Parathyroid adenoma (tissue), 2 donors: ENCODE measurements around the gene TRABD2B.

Experiments
- H2AFZ ChIP-seq: fragments of 300-600 bp; sonication (generic); one replicate; pipeline ENCODE4 v1.7.0; 2017; ENCODE audit warnings: antibody characterized with exemption, mild to moderate bottlenecking
- H3K27ac ChIP-seq: fragments of 300-600 bp; sonication (generic); one replicate; pipeline ENCODE4 v1.7.0; 2017
- H3K27me3 ChIP-seq: fragments of 300-600 bp; sonication (generic); one replicate; pipeline ENCODE4 v1.7.0; 2017; ENCODE audit warnings: low read length; ENCODE audit not compliant: control insufficient read depth, insufficient read depth
- H3K36me3 ChIP-seq: fragments of 300-600 bp; sonication (generic); one replicate; pipeline ENCODE4 v1.7.0; 2017; ENCODE audit warnings: low read length; ENCODE audit not compliant: control insufficient read depth, insufficient read depth
- H3K4me1 ChIP-seq: fragments of 300-600 bp; sonication (generic); one replicate; pipeline ENCODE4 v1.7.0; 2017; ENCODE audit warnings: control low read depth
- H3K4me2 ChIP-seq: fragments of 300-600 bp; sonication (generic); one replicate; pipeline ENCODE4 v1.7.0; 2017; ENCODE audit warnings: low read length
- H3K4me3 ChIP-seq: fragments of 300-600 bp; sonication (generic); one replicate; pipeline ENCODE4 v1.7.0; 2017; ENCODE audit warnings: low read depth, low read length
- H3K79me2 ChIP-seq: fragments of 300-600 bp; sonication (generic); one replicate; pipeline ENCODE4 v1.7.0; 2017; ENCODE audit warnings: control low read depth
- H3K9ac ChIP-seq: fragments of 300-600 bp; sonication (generic); one replicate; pipeline ENCODE4 v1.7.0; 2017; ENCODE audit warnings: mild to moderate bottlenecking
- H3K9me3 ChIP-seq: fragments of 300-600 bp; sonication (generic); one replicate; pipeline ENCODE4 v1.7.0; 2017; ENCODE audit warnings: low read length; ENCODE audit not compliant: control insufficient read depth
- CTCF ChIP-seq: fragments of 300-600 bp; sonication (generic); IDR thresholded peaks from one replicate; pipeline ENCODE4 v1.7.0; 2017; ENCODE audit warnings: antibody characterized with exemption, mild to moderate bottlenecking
- donor health status: primary hyperparathyroidism.

The TRABD2B gene

GRCh38 chr1:47875831-47876586 is 121.2 kb downstream of the TRABD2B start:
- Histone ChIP-seq H3K4me2 (no peak overlapping the region), H3K4me1 (no peaks in the 10 kb centered on the region), H3K27ac (no peak overlapping the region), H3K36me3 (no peaks in the 10 kb centered on the region), H3K4me3 (no peak overlapping the region), H3K9ac (no peak overlapping the region), H3K9me3 (no peaks in the 10 kb centered on the region), H3K27me3 (no peaks in the 10 kb centered on the region), H3K79me2 (no peaks in the 10 kb centered on the region), H2AFZ (no peak overlapping the region)
- no peak for TF ChIP-seq CTCF

- no peak overlapping the region for H3K27ac ChIP-seq
- H3K9ac ChIP-seq, result no peak overlapping the region
- H3K4me1 ChIP-seq, result no peaks in the 10 kb centered on the region
Measured at GRCh38 chr1:47875036-47875435, 122.1 kb downstream of the TRABD2B start.

GRCh38 chr1:47873337-47873736 is 123.8 kb downstream of the TRABD2B start:
- H3K4me2 ChIP-seq, result no peak overlapping the region

More at GRCh38 chr1:47875036-47875435, 122.1 kb downstream of the TRABD2B start:
- no peaks in the 10 kb centered on the region for H3K79me2 ChIP-seq
- TF ChIP-seq CTCF, result no peak
- H3K27me3 ChIP-seq, result no peaks in the 10 kb centered on the region
- no peak overlapping the region for H3K4me2 ChIP-seq
- H3K4me3 ChIP-seq, result no peak overlapping the region
- H2AFZ ChIP-seq, result no peak overlapping the region
- H3K36me3 ChIP-seq, result no peaks in the 10 kb centered on the region
- no peaks in the 10 kb centered on the region for H3K9me3 ChIP-seq

GRCh38 chr1:47872886-47873285 is 124.3 kb downstream of the TRABD2B start:
- Histone ChIP-seq H3K27ac (no peak overlapping the region), H3K79me2 (no peaks in the 10 kb centered on the region), H3K9me3 (no peaks in the 10 kb centered on the region), H3K9ac (no peak overlapping the region), H3K4me2 (no peak overlapping the region), H3K4me1 (no peaks in the 10 kb centered on the region), H3K27me3 (no peaks in the 10 kb centered on the region), H3K4me3 (no peak overlapping the region), H2AFZ (no peak overlapping the region), H3K36me3 (no peaks in the 10 kb centered on the region)
- no peak for TF ChIP-seq CTCF

More at GRCh38 chr1:47873337-47873736, 123.8 kb downstream of the TRABD2B start:
- Histone ChIP-seq H3K27me3 (no peaks in the 10 kb centered on the region), H3K79me2 (no peaks in the 10 kb centered on the region), H3K4me1 (no peaks in the 10 kb centered on the region), H3K9ac (no peak overlapping the region), H3K9me3 (no peaks in the 10 kb centered on the region), H3K27ac (no peak overlapping the region), H3K36me3 (no peaks in the 10 kb centered on the region), H2AFZ (no peak overlapping the region), H3K4me3 (no peak overlapping the region)
- no peak for TF ChIP-seq CTCF
